Measurements from ENCODE around the gene FUT6.

- TF ChIP-seq CTCF (IDR thresholded peaks at IDR 0.05) (no peak), EZH2phosphoT487 (IDR thresholded peaks at IDR 0.05) (no peak)
Measured at GRCh38 chr19:5806133-5806489, 33.4 kb downstream of the FUT6 start.
